ENCODE measurements around the gene LTO1. TPM values are rescaled to one million over a fixed set of nuclear protein-coding genes. Genes with fewer than 3 reads are reported as not detected.
A peak's percentile ranks its signal among the peaks of the same experiment; 100 is the strongest.

Gene LTO1
- total and polyA plus RNA-seq, 2 of the 13 experiments (the other 11 are each of a cell fraction or from before 2014, with no cell fraction given): 11.8 to 15.0 TPM

- no TSS peak for BruUV-seq (replicated peaks)
- Histone ChIP-seq H3K4me1 (ENCODE audit: insufficient read depth, low read length) (peaks cover 57% of the 10 kb centered on the region), H3K4me3 (replicated peaks in 1 of 3; ENCODE audit: insufficient read depth in 1 of 3, low read depth in 2 of 3, low read length in 3 of 3) (no peak overlapping the region), H3K9ac (ENCODE audit: insufficient read depth, low read depth, low read length) (no peak overlapping the region), H3K79me2 (ENCODE audit: insufficient read depth, low read length) (peaks cover 4% of the 10 kb centered on the region), H3K27me3 (ENCODE audit: control insufficient read depth in 1 of 2, insufficient read depth in 2 of 2, low read length in 2 of 2) (no peaks in the 10 kb centered on the region), H2AFZ (ENCODE audit: low read length) (no peak overlapping the region), H3K9me3 (ENCODE audit: low read length) (no peaks in the 10 kb centered on the region), H3K36me3 (replicated peaks in 1 of 2; ENCODE audit: control insufficient read depth in 1 of 2, insufficient read depth in 2 of 2, low read length in 2 of 2) (peaks cover 18 to 56% of the 10 kb centered on the region in 2 experiments), H4K20me1 (ENCODE audit: insufficient read depth, low read length) (peaks cover 11% of the 10 kb centered on the region; the same call in 1 of the 2 replicates), H3K27ac (ENCODE audit: extremely low read length, insufficient read depth, low read length) (no peak overlapping the region), H3K4me2 (ENCODE audit: low read depth, low read length) (no peak overlapping the region)
- no peak for ATAC-seq
- TF ChIP-seq ZHX2 (IDR thresholded peaks at IDR 0.05; ENCODE audit: low read depth): no peak
- no peak for TF ChIP-seq ZHX2 (CRISPR knock-in tag; IDR thresholded peaks at IDR 0.05; ENCODE audit: borderline replicate concordance)
- TF ChIP-seq RBM22 (optimal IDR thresholded peaks at IDR 0.05; ENCODE audit: low read length): peak; percentile 73
- no peak for TF ChIP-seq ELK4 (CRISPR knock-in tag; IDR thresholded peaks at IDR 0.05; ENCODE audit: borderline replicate concordance)
- no peak for TF ChIP-seq ZNF777 (CRISPR knock-in tag; IDR thresholded peaks at IDR 0.05)
- TF ChIP-seq POLR2A (IDR thresholded peaks at IDR 0.05; ENCODE audit: insufficient read depth in 1 of 2, low read depth in 2 of 2, low read length in 2 of 2): peak in 1 of 2 experiments; percentile 15; a peak in 1 of 4 replicates
- no peak for TF ChIP-seq PATZ1 (CRISPR knock-in tag; IDR thresholded peaks at IDR 0.05)
- in situ Hi-C loops (cut with HindIII; ENCODE audit: extremely low pct_ligation_motif_present, low pct_unique_long_range_greater_than_20kb): no loop called here
- POLR2A ChIA-PET: no interaction called here
- no peak for DNase-seq (ENCODE audit: low spot score)
- CTCF ChIA-PET (ENCODE audit: low intra/inter-chr PET ratio, low total read pairs): no interaction called here
- FAIRE-seq: no peak
- 82% methylated on average over 11 of the region's 11 CpGs for WGBS (ENCODE audit: low lambda C conversion rate)
- intact Hi-C loops (cut with micrococcal nuclease; ENCODE audit: unreplicated experiment): no loop called here
Observed at GRCh38 chr11:69652999-69653398, 22.2 kb downstream of the LTO1 start.

Measured in HepG2 (cell line).